Measurements from ENCODE around the gene TMEM119.

Gene TMEM119

DNA sequence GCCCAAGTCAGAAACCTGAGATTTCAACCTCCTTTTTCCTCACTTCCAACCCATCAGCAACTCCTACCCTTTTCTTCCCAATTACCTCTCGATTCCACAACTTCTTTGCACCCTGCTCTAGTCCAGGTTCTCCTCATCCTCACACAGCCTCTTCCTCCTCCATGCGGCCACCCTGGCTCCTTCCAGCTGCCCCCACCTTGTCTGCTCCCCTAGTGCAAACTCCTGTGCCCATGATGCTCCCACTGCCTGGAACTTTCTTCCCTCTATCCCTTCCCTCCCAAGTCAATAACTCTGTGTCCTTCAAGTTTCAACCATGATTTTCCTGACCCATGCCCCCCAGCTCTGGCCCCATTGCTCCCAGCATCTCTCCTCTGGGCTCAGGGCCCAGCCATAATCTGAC lies 18.5 kb upstream of the TMEM119 start:
- DNase-seq (ENCODE audit: low spot score): no peak

DNA sequence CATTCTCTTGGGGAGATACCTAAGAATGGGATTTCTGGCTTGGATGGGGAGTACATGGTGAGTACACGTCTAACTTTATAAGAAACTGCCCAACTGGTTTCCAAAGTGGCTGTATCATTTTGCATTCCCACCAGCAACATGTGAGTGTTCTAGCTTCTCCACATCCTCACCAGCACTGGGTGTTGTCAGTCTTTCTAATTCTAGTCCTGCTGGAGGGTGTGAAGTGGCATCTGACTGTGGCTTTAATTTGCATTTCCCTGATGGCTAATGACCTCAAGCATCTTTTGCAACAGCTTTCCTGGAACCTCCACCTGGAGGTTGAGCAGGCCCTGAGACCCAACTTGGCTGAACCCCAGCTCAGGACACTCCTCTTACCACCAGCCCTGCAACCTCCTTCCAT lies 18.0 kb upstream of the TMEM119 start:
- DNase-seq (ENCODE audit: low spot score): no peak

DNA sequence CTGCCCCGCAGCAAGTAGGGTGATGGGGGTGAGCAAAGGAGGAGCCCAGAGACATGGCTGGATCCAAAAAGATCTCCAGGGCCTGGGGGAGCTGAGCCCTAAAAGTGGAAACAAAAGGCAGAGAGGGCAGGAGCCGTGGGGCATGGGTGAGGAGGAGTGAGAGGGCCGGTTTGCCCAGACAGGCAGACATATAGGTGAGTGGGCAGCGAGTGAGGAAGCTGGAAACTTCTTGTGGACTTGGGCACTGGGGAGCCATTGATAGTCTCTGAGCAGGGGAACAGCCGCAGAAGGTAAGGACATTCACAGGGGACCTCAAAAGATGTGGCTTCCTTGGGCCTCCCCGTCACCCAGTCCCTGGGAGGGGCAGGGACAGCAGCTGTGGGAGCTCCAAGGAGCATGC lies 16.8 kb upstream of the TMEM119 start:
- no peak for DNase-seq (ENCODE audit: low spot score)

DNA sequence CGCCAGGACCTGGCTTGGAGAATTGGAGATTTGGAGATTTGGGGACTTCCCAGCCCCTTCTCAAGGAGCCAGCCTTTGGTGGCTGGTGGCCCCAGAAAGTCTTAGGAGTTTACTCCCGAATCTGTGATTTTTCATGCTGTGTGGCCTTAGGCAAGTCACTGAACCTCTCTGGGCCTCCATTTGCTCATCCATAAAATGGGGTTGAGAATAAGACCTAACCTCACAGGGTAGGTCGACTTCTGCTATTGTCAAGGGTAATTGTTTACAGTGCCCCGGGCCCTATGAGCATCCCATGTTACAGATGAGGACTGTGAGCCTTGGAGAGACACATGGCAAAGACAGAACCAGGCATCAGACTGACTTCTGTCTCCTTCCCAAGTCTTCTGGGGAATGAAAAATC lies 16.2 kb upstream of the TMEM119 start:
- DNase-seq (ENCODE audit: low spot score): no peak

DNA sequence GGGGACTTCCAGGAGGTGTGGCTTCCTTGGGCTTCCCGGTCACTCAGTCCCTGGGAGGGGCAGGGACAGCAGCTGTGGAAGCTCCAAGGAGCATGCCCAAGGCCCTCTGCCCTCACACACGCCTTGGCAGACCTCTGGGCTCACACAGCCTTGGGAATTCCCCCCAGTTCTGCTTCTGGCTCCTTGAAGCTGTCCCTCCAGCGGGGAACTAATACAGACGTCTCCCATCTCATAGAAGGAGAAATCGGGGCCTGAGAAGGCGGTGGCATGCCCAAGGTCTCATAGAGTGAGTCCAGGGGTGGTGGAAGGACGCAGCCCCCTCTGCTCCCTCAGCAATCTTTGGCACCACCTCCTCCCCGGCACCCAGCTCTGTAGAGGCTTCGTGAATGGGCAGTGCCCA lies 15.7 kb upstream of the TMEM119 start:
- no peak for DNase-seq (ENCODE audit: low spot score)

DNA sequence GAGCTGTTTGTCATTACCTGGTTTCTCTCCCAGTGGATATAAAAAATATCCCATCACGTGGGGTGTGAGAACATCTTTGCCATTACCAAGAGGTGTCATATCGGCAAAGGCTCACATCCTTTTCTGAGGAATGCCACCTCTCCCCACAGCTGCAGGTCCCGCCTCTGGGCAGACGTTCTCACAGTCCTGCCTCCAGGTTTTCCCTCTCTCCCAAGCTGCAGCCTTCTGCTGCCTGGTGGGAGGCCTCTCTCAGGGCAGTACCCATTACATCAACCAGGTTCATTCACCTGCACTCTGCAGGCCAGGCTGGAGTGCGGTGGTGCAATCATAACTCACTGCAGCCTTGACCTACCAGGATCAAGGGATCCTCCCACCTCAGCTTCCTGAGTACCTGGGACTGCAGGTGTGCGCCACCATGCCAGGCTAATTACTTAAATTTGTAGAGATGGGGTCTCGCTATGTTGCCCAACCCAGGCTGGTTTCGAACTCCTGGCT lies 15.0 kb upstream of the TMEM119 start:
- DNase-seq (ENCODE audit: low spot score): no peak

DNA sequence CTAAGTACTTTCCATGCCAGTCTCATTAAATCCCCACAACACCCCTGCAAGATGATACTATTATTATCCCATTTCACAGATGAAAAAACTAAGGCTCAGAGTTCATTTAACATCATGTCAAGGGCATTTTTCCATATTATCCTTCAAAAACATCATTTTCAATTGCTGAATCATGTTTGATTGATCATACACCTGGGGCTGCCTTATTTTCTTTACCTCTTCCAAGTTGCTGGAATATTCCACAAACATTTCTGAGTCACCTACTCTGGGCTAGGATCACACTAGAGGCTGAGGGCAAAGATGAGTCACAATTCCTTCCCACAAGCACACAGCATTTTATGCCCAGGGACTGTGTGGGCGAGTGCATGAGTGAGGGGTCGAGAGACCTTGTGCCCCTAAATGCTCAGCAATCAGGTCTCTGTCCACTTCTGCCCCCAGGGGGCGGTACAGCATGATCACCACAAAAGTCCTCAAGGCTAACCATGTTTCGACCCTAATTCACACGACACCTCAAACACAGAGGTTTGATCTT lies 14.1 kb upstream of the TMEM119 start:
- DNase-seq (ENCODE audit: low spot score): peak; percentile 71

DNA sequence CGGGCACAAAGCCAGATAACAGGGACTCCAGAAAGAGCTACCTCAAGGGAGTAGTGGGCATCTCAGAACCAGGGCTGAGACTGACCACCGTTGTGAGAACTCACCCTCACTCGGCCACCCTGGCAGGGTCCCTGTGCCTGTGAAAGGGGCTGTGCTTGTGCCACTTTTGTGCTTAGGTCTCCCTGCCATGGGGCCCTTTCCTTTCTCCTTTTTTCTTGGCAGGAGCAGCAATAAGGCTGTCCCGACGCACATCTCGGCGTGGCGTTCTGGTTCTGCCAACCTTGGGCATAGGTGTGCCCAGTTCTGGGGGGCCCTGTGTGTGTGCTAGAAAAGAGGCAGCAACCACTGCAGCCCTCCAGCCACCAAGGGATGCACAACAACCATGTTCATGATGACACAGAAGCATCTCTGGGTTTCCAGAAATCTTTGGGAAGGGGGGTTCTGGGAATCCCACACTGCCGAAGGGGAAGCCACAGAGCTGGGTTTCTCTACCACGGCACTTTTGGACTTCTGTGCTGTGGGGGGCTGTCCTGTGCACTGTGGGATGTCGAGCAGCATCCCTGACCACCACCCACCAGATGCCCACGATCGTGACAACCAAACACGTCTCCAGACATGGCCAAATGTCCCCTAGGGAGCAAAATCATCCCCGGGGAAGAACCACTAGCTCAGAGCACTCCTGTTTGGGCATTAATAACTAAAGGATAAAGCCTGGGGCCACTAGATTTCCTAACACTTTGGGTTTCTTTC lies 13.1 kb upstream of the TMEM119 start:
- no peak for DNase-seq (ENCODE audit: low spot score)

DNA sequence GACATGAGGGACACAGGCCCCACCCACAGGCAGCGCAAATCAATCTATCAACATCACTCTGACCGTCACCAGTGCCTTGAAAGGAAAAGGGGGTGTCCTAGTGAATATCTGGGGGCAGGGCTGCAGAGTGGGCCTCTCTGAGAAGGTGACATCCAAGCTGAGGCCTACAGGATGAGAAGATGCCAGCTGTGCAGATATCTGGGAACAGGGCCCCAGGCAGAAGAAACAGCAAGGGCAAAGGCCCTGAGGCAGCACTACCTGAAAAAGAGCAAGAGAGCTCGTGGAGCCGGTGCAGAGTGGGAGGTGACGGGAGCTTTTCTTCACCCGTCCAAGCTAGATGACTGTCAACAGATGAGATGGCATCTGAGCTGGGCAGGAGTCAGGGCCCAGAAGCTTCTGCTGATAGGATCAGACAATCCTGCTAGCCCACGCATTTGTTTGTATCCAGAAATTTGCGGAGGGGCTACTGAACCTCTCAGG lies 12.5 kb upstream of the TMEM119 start:
- DNase-seq (ENCODE audit: low spot score): no peak

DNA sequence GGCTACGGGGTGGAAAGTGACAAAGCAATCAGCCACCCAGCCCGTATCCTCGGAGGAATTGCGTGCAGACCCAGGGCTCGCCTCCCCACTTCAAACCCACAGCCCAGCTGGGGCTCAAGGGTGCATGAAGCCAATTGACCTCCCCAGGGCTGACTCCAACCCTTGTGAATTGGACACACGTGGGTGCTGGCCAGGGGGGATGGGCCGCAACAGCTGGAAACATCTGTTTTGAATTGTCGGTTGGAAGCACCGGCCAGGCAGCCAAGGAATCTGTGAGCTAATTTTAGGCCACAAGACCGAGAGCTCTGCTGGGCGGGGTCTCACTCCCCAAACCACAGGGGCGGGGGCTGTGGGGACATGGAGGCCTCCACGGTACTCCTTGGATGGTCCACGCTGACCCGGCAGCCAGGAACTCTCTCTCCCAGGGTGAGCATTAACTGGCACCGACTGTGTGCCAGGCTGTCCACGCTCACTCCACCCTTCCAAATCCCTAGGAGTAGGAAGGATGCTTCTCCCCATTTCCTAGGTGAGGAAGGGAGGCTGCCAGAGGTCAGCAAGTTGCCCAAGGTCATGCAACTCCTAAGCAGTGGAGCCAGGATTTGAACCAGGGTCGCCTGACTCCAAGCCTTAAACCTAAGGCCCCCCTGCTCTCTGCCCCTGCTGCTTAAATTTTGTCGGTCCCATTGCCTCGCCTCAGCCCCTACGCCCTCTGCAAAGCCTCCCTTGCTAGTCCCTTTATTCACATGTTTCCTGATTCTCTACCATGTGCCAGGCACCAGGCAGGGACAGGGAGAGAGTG lies 11.9 kb upstream of the TMEM119 start:
- no peak for DNase-seq (ENCODE audit: low spot score)

DNA sequence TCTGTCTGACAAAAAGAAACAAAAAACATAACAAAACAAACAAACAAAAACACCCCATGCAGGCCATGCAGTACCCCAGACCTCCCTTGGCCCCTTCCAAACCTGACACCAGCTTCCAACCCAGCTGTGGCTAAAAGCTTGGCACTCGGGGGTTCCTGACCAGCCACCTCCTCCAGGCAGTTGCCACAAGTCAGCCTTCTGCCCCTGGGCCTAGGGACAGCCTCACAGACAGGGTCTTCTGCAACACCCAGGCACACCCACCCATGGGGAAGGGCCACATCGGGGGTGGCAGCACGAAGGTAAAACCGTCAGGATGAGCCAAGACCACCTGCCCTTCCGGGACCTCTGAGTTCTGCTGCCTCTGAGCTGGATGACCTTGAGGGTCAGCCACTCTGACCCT lies 10.7 kb upstream of the TMEM119 start:
- no peak for DNase-seq (ENCODE audit: low spot score)

DNA sequence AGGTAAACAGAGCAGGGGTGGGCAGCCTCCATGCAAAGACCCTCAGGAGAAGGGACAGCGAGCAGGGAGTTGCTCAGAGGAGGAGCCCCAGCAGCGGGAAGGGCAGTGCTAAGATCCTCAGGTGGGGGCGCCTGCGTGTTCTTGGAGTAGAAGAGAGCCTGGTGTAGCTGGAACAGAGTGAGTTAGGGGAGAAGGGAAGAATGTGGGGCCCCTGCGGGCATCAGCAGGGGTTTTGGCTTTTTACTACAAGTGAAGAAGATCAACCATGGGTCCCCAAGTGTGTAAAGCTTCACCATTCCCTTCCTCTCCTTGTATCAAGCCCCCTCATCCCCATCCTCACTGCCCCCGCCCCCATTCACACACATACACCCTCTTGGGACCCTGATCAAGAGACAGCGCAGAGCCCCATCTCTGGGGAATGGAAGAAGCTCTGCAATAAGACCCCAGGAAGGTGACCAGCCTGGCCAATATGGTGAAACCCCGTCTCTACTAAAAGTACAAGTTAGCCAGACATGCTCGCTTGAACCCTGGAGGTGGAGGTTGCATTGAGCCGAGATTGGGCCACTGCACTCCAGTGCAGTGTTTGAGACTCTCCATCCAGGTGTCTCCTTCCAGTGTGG lies 10.2 kb upstream of the TMEM119 start:
- DNase-seq (ENCODE audit: low spot score): no peak

DNA sequence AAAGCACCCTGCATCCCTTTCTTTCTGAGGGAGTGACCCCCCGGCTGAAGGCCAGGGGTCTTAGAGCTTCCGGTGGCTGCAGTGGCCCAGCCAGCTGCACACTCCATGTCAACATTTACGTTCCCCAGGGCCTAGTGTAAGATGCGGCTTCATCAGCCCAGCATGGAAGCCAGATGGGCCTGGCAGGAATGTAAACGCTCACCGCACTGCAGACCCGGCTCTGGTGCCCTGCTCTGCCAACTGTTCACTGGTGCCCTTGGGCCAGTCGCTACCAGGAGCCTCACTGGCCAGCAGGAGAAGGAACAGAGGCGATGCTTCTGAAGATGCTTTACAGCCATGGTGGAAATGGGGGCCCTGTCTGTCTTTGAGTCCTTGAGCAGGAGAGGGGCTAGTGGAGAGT lies 8.6 kb upstream of the TMEM119 start:
- DNase-seq (ENCODE audit: low spot score): no peak

DNA sequence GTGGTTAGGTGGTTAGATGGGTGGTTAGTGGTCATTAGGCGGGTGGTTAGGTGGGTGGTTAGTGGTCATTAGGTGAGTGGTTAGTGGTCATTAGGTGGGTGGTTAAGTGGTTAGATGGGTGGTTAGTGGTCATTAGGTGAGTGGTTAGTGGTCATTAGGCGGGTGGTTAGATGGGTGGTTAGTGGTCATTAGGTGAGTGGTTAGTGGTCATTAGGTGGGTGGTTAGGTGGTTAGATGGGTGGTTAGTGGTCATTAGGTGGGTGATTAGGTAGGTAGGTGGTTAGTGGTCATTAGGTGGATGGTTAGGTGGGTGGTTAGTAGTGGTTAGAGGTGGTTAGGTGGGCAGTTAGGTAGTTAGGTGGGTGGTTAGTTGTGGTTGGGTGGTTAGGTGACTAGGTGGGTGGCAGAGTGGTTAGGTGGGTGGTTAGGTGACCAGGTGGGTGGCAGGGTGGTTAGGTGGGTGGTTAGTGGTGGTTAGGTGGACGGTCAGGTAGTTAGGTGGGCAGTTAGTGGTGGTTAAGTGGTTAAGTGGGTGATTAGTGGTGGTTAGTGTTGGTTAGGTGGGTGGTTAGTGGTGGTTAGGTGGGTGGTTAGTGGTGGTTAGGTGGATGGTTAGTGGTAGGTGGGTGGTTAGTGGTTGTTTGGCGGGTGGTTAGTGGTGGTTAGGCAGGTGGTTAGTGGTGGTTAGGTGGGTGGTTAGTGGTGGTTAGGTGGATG lies 8.0 kb upstream of the TMEM119 start:
- DNase-seq (ENCODE audit: low spot score): no peak

DNA sequence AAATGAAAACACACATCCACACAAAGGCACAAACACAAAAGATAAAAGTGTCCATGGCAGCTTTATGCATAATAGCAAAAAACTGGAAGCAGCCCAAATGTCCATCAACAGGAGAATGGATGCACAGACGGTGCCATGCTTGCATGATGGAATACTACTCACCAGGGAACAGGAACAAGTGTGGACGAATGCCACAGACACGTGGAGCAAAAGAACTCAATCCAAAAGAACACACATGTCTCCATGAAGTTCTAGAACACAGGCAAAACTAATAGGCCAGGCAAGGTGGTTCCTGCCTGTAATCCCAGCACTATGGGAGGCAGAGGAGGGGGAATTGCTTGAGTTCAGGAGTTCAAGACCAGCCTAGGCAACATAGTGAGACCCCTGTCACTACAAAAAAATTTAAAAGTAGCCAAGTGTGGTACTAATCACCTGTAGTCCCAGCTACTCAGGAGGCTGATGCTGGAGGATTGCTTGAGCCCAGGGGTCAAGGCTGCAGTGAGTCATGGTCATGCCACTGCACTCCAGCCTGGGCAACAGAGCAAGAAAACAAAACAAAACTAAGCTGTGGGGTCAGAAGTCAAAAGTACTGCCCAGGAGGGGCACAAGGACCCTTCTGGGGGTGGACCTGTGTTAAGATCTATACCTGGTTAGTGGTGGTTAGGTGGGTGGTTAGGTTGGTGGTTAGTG lies 7.3 kb upstream of the TMEM119 start:
- no peak for DNase-seq (ENCODE audit: low spot score)

DNA sequence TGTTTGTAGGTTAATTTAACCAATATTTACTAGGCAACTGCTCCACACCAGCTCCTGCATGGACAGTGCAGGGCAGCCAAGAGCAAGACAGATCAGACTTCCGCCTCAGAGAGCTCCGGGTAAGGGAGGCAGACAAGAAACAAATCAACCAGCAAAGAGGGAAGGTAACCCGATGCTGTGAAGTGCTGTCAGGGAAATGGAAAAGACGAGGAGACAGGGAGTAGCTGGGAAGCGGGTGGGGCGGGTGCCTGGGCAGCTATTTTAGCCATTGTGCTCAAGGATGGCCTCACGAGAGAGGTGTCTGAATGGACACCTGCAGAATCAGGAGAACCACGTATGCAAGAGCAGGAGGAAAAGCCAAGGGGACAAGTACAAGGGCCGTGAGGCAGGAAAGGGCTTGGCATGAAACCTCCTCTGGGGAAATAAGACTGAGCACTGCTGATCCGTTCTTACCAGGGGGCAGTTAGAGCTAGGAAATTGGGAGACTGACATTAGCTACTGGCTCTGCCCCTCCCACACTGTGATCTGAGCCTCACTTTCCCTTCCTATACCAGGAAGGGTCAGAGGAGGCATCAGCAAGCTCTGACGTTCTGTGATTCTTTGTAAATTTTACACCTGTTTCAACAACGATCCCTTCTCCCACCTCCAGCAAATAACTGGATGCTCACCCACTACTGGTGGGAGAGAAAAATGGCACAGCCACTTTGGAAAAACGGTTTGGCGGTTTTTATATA lies 6.5 kb upstream of the TMEM119 start:
- DNase-seq (ENCODE audit: low spot score): no peak

DNA sequence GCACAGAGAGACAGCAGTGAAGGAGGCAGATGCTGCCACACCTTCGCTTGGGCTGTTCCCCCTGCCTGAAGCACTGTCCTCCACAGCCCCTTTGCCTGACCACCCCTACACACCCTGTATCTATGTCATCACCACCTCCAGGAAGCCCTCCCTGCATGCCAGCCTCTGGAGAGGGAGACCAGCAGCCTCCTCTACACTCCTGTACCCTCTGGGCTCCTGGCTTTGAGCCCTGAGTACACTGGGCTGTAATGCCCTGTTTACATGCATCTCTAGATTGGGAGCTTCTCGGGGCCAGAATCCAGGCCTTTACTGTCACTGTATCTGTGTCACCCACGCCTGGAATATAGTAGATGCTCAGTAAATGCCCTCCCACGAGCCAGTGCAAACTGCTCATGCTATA lies 5.9 kb upstream of the TMEM119 start:
- DNase-seq (ENCODE audit: low spot score): no peak

DNA sequence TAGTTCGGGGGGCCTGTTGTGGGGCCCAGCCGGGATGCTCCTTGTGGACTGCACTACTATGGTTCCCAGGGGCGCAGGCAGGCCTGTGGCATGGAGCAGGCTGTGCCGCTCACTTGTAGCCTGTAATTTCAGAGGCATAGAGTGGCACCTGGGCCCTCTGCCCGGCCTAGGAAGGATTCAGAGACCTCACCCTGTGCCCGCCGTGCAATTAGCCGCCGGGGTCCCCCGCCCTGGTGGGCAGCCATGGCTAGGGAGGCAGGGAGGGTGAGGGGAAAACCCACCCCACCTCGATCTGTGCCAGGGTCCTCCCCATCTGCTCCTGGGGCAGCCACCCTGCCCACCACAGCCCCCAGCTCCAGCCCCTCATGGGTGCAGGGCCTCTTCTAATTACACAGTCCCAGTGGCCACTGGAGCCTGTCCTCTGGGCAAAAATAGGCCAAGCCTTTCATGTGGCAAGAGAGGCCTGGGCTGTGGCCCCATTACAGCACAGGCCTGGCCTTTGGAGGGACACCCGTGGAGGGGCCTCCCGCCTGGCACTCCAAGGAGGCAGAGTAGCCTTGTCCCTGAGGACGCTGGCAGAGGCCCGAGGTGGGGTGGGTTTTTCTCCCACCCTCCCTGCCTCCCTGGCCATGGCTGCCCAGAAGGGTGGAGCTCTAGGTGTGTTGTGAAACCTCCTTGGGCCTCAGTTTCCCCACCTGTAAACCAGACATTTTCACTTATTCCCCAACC lies 5.3 kb upstream of the TMEM119 start:
- DNase-seq (ENCODE audit: low spot score): no peak

DNA sequence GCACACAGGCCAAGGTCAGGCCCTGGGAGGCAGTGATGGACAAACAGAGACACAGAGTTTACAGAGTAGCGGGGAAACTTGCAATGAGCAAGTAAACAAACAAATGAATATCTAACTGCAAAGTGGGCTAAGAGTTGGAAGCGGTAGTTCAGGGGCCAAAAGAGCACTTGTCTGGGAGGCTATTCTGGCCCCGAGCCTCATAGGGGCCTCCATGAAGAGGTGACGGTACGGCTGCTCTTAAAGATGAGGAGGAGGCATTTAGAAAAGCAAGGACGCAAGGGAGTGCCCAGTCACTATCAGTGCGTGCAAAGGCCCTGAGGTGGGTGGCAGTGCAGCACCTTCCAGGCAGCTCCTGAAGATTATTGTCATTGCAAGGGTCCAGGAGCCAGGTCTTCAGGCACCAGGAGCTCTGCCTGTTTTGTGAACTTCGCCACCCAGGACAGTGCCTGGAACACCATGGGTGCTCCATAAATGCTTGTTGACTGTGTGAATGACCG lies 4.4 kb upstream of the TMEM119 start:
- no peak for DNase-seq (ENCODE audit: low spot score)

DNA sequence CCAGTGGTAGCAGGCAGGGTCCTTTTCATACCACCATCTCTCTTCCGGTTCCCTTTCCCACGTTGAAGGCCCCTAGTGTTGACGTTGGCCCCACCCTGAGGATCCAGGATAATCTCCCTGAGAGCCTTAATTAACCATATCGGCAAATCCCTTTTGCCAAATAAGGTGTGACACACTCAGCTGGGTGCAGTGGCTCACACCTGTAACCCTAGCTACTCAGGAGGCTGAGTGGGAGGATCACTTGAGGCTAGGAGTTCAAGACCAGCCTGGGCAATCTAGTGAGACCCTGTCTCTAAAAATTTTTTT lies 2.8 kb upstream of the TMEM119 start:
- DNase-seq (ENCODE audit: low spot score): no peak

Data from CD4-positive, alpha-beta T cell treated with Interleukin-2 at 100 ng/mL for 4 hours (primary cell).